SIG-M5 treated with dmso at 0.1 percent for 504 hours (cell line): Measurements from ENCODE around the gene MYT1.
"Not testable (repeated sequence)": the region's sequence is repeated elsewhere in the genome, so short reads cannot be mapped to it uniquely, and the experiment has no call there.

Experiments
- DNase-seq: peaks from one replicate; lab custom pipeline; 2025; ENCODE audit not compliant: unreplicated experiment; lab: John Stamatoyannopoulos, UW

Gene MYT1

GRCh38 chr20:64228751-64229506, 64.7 kb downstream of the MYT1 start:
- DNase-seq = no peak

GRCh38 chr20:64229507-64230061, 65.3 kb downstream of the MYT1 start:
- no peak for DNase-seq

GRCh38 chr20:64230461-64231145, 66.4 kb downstream of the MYT1 start:
- no peak for DNase-seq

- no peak for DNase-seq
Measured at GRCh38 chr20:64231621-64232550, 67.6 kb downstream of the MYT1 start.

- no peak for DNase-seq
Measured at GRCh38 chr20:64232794-64233193, 68.5 kb downstream of the MYT1 start.

- no peak for DNase-seq
Measured at GRCh38 chr20:64233725-64234124, 69.5 kb downstream of the MYT1 start.

- no peak for DNase-seq
Measured at GRCh38 chr20:64234291-64234791, 70.1 kb downstream of the MYT1 start.

GRCh38 chr20:64234921-64235565, 70.8 kb downstream of the MYT1 start:
- not testable (repeated sequence) for DNase-seq

GRCh38 chr20:64236137-64237088, 72.2 kb downstream of the MYT1 start:
- no peak for DNase-seq

GRCh38 chr20:64237316-64237715, 73.1 kb downstream of the MYT1 start:
- DNase-seq = no peak

- DNase-seq = no peak
Measured at GRCh38 chr20:64238115-64238825, 74.0 kb downstream of the MYT1 start.

- DNase-seq = no peak
Measured at GRCh38 chr20:64238851-64239387, 74.7 kb downstream of the MYT1 start.

GRCh38 chr20:64239449-64240242, 75.4 kb downstream of the MYT1 start:
- no peak for DNase-seq

GRCh38 chr20:64240243-64241015, 76.2 kb downstream of the MYT1 start:
- DNase-seq = no peak

- DNase-seq = no peak
Measured at GRCh38 chr20:64241061-64241460, 76.8 kb downstream of the MYT1 start.

- no peak for DNase-seq
Measured at GRCh38 chr20:64242003-64242796, 77.9 kb downstream of the MYT1 start.
